ENCODE results near the gene CDK15. TPM values are rescaled to one million over a fixed set of nuclear protein-coding genes. Genes with fewer than 3 reads are reported as not detected.

The CDK15 gene
- total RNA-seq, 1 donor from 2014 or later: 0.21 TPM

DNA sequence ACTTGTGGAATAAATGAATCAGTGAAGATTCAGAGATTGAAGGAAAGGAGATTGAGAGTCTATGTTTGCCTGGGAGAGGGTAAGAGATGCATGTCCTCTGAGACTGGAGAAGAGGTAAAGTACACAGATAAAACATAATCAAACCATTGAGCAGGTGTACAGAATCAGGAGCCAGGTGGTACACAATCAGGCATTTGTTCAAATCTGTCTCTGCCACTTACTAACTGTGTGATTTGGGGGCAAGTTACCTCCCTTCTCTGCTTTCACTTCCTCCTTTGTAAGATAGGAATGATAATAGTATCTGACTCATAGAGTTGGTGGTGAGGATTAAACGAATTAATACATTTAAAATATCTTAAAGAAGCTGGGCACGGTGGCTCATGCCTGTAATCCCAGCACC lies 94.0 kb downstream of the CDK15 start:
- TF ChIP-seq CTCF (IDR thresholded peaks at IDR 0.05; ENCODE audit: insufficient read depth, low read length, poor library complexity, severe bottlenecking): no peak
- Histone ChIP-seq H3K27me3 (ENCODE audit: control insufficient read depth, insufficient read depth, low read length) (no peaks in the 10 kb centered on the region), H3K4me3 (ENCODE audit: low read depth, low read length) (no peak overlapping the region), H3K36me3 (ENCODE audit: control insufficient read depth, insufficient read depth, low read length) (no peaks in the 10 kb centered on the region)
- DNase-seq (ENCODE audit: low read depth): no peak

GRCh38 chr2:201901786-201902185 lies 95.4 kb downstream of the CDK15 start:
- Histone ChIP-seq H3K4me3 (ENCODE audit: low read depth, low read length) (no peak overlapping the region), H3K36me3 (ENCODE audit: control insufficient read depth, insufficient read depth, low read length) (no peaks in the 10 kb centered on the region), H3K27me3 (ENCODE audit: control insufficient read depth, insufficient read depth, low read length) (no peaks in the 10 kb centered on the region)
- TF ChIP-seq CTCF (IDR thresholded peaks at IDR 0.05; ENCODE audit: insufficient read depth, low read length, poor library complexity, severe bottlenecking): no peak
- no peak for DNase-seq (ENCODE audit: low read depth)

- no peak for TF ChIP-seq CTCF (IDR thresholded peaks at IDR 0.05; ENCODE audit: insufficient read depth, low read length, poor library complexity, severe bottlenecking)
- no peak for DNase-seq (ENCODE audit: low read depth)
- Histone ChIP-seq H3K4me3 (ENCODE audit: low read depth, low read length) (no peak overlapping the region), H3K27me3 (ENCODE audit: control insufficient read depth, insufficient read depth, low read length) (no peaks in the 10 kb centered on the region), H3K36me3 (ENCODE audit: control insufficient read depth, insufficient read depth, low read length) (no peaks in the 10 kb centered on the region)
These were observed 98.4 kb downstream of the CDK15 start for GRCh38 chr2:201904538-201905420.

GRCh38 chr2:201906777-201907562 lies 100.6 kb downstream of the CDK15 start:
- Histone ChIP-seq H3K27me3 (ENCODE audit: control insufficient read depth, insufficient read depth, low read length) (no peaks in the 10 kb centered on the region), H3K36me3 (ENCODE audit: control insufficient read depth, insufficient read depth, low read length) (no peaks in the 10 kb centered on the region), H3K4me3 (ENCODE audit: low read depth, low read length) (no peak overlapping the region)
- no peak for DNase-seq (ENCODE audit: low read depth)
- TF ChIP-seq CTCF (IDR thresholded peaks at IDR 0.05; ENCODE audit: insufficient read depth, low read length, poor library complexity, severe bottlenecking): no peak

GRCh38 chr2:201907563-201907881 lies 101.2 kb downstream of the CDK15 start:
- no peak for DNase-seq (ENCODE audit: low read depth)
- TF ChIP-seq CTCF (IDR thresholded peaks at IDR 0.05; ENCODE audit: insufficient read depth, low read length, poor library complexity, severe bottlenecking): no peak
- Histone ChIP-seq H3K27me3 (ENCODE audit: control insufficient read depth, insufficient read depth, low read length) (no peaks in the 10 kb centered on the region), H3K4me3 (ENCODE audit: low read depth, low read length) (no peak overlapping the region), H3K36me3 (ENCODE audit: control insufficient read depth, insufficient read depth, low read length) (no peaks in the 10 kb centered on the region)

Measured in kidney epithelial cell (primary cell).